Right renal cortex interstitium (tissue), 3 donors: ENCODE results near the gene MLYCD. TPM values are rescaled to one million over a fixed set of nuclear protein-coding genes. Genes with fewer than 3 reads are reported as not detected.

Source experiments
- DNase-seq, 3 donors: peaks; one replicate each; pipeline ENCODE4 v3.0.0-alpha.2; 2013; ENCODE audit warnings: low read depth in 3 of 3, low spot score in 2 of 3
- polyA plus RNA-seq, 3 donors: library from polyadenylated mRNA; unstranded; fragments of 120-200 nt; gene quantifications; one replicate each; pipeline ENCODE4 v1.2.1, GENCODE V29; 2013; ENCODE audit not compliant: insufficient read length in 3 of 3

The MLYCD gene
- polyA plus RNA-seq, 3 donors, result 3.8 to 4.6 (median 3.9) TPM

GRCh38 chr16:83953796-83954576, 55.1 kb downstream of the MLYCD start:
- no peak for DNase-seq

- no peak for DNase-seq
These were observed 55.7 kb downstream of the MLYCD start for GRCh38 chr16:83954577-83955016.

GRCh38 chr16:83955218-83956130, 56.6 kb downstream of the MLYCD start:
- no peak for DNase-seq

- DNase-seq, result peak in 1 of 3 donors; percentile 48
These were observed 57.7 kb downstream of the MLYCD start for GRCh38 chr16:83956336-83957289.

GRCh38 chr16:83957296-83957855, 58.5 kb downstream of the MLYCD start:
- no peak for DNase-seq

GRCh38 chr16:83958137-83958845, 59.4 kb downstream of the MLYCD start:
- no peak for DNase-seq

GRCh38 chr16:83958846-83959565, 60.1 kb downstream of the MLYCD start:
- DNase-seq, result no peak

- no peak for DNase-seq
These were observed 60.9 kb downstream of the MLYCD start for GRCh38 chr16:83959656-83960434.

GRCh38 chr16:83960521-83961249, 61.8 kb downstream of the MLYCD start:
- no peak for DNase-seq

GRCh38 chr16:83961591-83961990, 62.7 kb downstream of the MLYCD start:
- DNase-seq, result no peak

- DNase-seq, result no peak
These were observed 64.6 kb downstream of the MLYCD start for GRCh38 chr16:83963277-83964119.

- no peak for DNase-seq
These were observed 65.9 kb downstream of the MLYCD start for GRCh38 chr16:83964684-83965443.

- DNase-seq, result no peak
These were observed 66.7 kb downstream of the MLYCD start for GRCh38 chr16:83965444-83966152.

GRCh38 chr16:83966153-83966696, 67.3 kb downstream of the MLYCD start:
- no peak for DNase-seq

GRCh38 chr16:83967091-83967490, 68.2 kb downstream of the MLYCD start:
- no peak for DNase-seq
